Activated CD4-positive, alpha-beta T cell treated with anti-CD3 and anti-CD28 coated beads, Interleukin-2, amount 50 U/mL, for 24 hours (primary cell): ENCODE results near the gene LITAFD.
"Not testable (repeated sequence)": the region's sequence is repeated elsewhere in the genome, so short reads cannot be mapped to it uniquely, and the experiment has no call there.

Source experiments
- DNase-seq, 2 donors: peaks; one replicate each; pipeline ENCODE4 v3.0.0-alpha.2; 2020; ENCODE audit warnings: low read depth in 1 of 2, low spot score in 1 of 2

Gene LITAFD

GRCh38 chr16:8872967-8873865 is 8.9 kb upstream of the LITAFD start:
- no peak for DNase-seq

DNA sequence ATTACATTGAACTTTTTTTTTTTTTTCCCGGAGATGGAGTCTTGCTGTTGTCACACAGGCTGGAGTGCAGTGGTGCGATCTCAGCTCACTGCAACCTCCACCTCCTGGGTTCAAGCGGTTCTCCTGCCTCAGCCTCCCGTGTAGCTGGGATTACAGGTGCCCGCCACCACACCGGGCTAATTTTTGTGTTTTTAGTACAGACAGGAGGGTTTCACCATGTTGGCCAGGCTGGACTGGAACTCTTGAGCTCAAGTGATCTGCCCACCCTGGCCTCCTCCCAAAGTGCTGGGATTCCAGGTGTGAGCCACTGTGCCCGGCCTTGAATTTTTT is 8.3 kb upstream of the LITAFD start:
- DNase-seq, result not testable (repeated sequence)

DNA sequence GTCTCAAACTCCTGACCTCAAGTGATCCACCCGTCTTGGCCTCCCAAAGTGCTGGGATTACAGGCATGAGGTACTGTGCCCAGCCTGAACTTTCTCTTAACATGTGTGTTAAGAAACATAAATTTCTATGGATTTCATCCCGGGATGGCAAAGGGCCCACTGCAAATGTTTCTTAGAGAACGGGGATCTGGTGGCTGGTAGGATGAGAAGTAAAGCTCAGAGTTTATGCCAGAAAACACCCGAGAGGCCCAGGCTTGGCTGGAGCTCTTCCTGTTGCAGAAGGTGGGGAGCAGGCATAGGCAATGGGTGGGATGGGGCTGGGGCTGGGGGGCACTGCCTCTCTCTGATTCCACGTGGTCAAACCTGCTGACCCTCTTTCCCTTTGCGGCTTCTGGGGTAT is 7.8 kb upstream of the LITAFD start:
- no peak for DNase-seq

GRCh38 chr16:8875317-8875716 is 6.8 kb upstream of the LITAFD start:
- not testable (repeated sequence) for DNase-seq

GRCh38 chr16:8877894-8878522 is 4.1 kb upstream of the LITAFD start:
- no peak for DNase-seq

- DNase-seq, result no peak
Observed at GRCh38 chr16:8878523-8878911, 3.6 kb upstream of the LITAFD start.

DNA sequence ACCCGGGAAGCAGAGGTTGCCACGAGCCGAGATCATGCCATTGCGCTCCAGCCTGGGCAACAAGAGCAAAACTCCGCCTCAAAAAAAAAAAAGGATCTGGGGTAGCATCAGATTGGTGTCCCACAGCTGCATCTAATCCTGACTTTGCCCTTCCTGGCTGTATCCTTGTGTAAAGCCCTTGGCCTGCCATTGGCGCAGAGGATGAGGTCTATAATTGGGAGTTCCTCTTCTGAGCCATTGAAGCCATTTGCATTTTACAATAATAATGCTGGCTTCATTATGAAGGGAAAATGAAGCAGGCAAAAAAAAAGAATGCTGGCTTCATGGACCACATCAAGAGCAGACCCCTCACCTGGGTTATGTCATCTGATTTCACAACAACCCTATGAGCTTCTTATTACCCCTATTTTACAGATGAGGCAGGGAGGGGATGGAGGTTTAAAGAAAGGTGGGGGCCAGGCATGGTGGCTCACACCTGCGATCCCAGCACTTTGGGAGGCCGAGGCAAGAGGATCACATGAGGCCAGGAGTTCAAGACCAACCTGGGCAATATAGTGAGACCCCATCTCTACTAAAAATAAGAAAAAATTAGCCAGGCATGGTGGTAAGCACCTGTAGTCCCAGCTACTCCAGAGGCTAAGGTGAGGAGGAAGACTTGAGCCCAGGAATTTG is 1.2 kb upstream of the LITAFD start:
- no peak for DNase-seq

GRCh38 chr16:8882725-8883377 is 700 bp downstream of the LITAFD start:
- DNase-seq, result no peak

- no peak for DNase-seq
Observed at GRCh38 chr16:8885674-8886592, 3.8 kb downstream of the LITAFD start.

DNA sequence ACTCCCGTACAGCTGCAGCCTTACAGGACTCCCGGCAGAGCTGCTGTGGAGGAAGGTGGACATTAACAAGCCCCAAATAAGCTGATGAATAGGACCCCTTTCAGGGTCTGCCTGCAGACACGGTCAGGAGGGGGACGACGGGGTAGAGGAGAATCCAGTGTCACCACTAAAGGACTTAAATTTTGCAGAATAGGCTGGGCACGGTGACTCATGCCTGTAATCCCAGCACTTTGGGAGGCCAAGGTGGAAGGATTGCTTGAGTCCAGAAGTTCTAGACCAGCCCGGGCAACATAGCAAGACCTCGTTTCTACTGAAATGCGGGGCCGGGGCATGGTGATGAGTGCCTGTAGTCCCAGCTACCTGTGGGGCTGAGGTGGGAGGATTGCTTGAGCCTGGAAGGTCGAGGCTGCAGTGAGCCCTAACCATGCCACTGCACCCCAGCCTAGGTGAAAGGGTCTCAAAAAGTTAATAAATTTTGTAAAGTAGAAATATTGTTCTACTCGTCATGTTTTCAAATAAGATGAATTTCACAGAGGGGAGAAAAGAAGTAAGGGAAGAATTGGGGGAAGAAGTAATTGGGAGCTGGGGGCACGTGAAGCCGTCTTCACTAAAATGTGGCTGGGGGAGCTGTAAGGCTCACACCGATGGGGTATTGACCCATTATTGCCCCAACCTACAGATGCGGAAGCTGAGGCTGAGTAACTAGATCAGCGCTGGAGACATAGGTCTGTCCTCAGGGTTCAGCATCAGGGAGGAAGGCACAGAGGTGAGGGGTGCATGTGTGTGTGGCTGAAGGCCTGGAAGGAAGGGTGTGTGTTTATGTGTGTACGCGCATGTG is 4.7 kb downstream of the LITAFD start:
- DNase-seq, result no peak

- no peak for DNase-seq
Observed at GRCh38 chr16:8887431-8887765, 5.2 kb downstream of the LITAFD start.

DNA sequence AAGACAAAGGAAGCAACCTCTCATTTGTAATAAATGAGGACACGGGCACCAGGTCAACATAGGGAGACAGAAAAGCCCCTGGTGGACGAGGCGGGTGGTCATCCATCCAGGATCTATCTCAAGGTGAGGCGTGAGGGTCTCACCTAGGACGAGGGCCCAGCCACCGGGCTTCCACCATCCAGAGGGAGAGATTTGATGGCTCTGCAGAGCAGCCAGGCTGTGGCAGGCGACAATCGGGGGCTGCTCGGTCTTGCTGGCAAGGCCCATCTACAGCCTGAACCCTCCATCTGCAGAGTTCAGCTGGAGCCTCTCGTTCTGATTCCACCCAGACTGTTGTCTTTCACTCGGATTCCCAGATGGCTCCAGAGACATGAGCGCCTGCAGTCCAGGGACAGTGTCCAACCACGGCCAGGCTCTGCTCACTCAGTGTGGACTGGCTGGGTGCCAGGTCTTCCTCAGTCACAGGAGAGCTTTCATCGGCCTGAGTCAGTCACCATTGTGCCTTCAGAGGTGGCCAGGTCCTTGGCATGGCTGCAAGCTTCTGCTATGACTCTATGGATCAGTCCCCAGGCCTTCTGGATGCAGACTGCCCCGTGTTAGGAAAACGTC is 5.9 kb downstream of the LITAFD start:
- DNase-seq, result no peak

- DNase-seq, result no peak
Observed at GRCh38 chr16:8888951-8889892, 7.1 kb downstream of the LITAFD start.

DNA sequence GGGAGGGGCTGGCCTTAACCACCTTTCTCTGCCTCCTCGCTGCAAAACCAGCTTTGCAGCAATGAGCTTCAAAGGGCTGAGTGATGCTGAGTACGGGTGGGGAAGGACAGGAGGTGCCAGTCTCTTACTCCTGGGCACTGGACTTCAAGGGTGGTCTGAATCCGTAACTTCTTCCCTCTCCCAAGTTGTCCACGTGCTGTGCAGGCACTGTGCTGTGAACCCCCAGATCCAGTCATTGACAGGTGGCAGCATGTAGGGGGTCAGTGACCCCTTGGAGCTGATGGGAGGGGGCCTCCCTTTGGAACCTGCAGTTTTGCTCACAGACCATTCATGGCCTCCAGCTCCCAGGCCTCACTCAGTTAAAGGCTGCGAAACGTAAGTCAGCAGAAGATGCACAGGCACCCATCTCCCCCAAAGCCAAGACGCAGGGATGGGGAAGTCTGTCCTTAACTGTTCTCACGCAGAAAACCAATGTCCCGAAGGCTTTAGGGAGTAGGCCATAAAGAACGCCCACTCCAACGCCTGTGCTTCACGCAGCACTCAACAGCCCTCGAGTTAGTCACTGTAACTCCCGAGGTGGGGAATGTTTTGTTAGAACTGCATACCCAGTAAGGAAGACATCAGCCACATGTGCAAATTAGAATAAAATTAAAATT is 7.9 kb downstream of the LITAFD start:
- no peak for DNase-seq

GRCh38 chr16:8890549-8890921 is 8.4 kb downstream of the LITAFD start:
- no peak for DNase-seq

DNA sequence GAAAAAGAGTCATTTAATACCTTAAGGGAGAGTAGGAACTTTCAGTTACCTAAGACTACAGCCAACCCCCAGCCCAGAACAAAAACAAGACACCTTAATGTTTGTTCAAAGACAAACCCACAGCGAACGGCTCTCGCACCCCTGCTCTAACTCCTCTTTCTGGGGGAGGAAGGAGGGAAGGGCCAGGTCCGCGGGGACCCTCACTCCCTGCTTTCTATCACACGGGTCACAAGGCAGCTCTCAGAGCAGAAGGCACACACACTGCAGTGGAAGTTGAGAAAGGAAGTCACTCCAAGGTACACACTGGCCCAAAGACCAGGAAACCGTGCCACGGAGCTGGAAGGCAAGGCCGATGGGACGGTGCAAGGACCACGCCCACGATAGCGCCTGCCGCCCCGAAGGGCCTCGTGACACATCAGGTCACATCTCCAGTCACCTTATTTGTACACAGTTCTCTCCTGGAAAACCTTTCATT is 10.0 kb downstream of the LITAFD start:
- DNase-seq, result no peak

GRCh38 chr16:8893426-8893825 is 11.3 kb downstream of the LITAFD start:
- no peak for DNase-seq
